WI38 (cell line): ENCODE data around the gene CFTR.

Experiments used
- H3K4me3 ChIP-seq: 2 replicates; pipeline ENCODE4 v1.5.1; 2011; ENCODE audit warnings: low read depth, mild to moderate bottlenecking, control low read depth, low read length
- TF ChIP-seq, protein P1 (sequence below): IDR thresholded peaks from 2 replicates; pipeline ENCODE4 v1.5.1; 2012; ENCODE audit warnings: low read depth, mild to moderate bottlenecking, control low read depth, low read length

Gene CFTR

DNA sequence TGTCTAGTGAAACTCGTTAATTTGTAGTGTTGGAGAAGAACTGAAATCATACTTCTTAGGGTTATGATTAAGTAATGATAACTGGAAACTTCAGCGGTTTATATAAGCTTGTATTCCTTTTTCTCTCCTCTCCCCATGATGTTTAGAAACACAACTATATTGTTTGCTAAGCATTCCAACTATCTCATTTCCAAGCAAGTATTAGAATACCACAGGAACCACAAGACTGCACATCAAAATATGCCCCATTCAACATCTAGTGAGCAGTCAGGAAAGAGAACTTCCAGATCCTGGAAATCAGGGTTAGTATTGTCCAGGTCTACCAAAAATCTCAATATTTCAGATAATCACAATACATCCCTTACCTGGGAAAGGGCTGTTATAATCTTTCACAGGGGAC, 187.6 kb downstream of the CFTR start:
- H3K4me3 ChIP-seq, result no peak overlapping the region
- TF ChIP-seq, protein P1, sequence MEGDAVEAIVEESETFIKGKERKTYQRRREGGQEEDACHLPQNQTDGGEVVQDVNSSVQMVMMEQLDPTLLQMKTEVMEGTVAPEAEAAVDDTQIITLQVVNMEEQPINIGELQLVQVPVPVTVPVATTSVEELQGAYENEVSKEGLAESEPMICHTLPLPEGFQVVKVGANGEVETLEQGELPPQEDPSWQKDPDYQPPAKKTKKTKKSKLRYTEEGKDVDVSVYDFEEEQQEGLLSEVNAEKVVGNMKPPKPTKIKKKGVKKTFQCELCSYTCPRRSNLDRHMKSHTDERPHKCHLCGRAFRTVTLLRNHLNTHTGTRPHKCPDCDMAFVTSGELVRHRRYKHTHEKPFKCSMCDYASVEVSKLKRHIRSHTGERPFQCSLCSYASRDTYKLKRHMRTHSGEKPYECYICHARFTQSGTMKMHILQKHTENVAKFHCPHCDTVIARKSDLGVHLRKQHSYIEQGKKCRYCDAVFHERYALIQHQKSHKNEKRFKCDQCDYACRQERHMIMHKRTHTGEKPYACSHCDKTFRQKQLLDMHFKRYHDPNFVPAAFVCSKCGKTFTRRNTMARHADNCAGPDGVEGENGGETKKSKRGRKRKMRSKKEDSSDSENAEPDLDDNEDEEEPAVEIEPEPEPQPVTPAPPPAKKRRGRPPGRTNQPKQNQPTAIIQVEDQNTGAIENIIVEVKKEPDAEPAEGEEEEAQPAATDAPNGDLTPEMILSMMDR, result no peak

DNA sequence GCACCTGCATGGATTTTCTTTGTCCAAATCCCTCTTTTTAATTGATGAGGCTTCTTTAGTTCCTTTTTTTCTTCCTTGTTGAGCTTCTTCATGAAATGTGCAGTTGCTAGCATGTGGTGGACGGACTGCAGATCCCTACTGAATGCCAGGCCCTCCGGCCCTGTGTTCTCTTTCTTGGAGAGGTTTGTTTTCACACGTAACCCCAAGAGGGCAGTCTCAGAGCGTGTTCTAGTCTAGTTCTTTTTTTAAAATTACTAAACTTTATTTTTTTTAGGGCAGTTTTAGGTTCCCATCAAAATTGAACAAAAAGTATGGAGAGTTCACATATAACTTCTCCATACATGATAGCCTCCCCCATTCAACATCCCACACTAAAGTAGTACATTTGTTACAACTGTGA, 190.0 kb downstream of the CFTR start:
- TF ChIP-seq, protein P1, result no peak
- no peak overlapping the region for H3K4me3 ChIP-seq

DNA sequence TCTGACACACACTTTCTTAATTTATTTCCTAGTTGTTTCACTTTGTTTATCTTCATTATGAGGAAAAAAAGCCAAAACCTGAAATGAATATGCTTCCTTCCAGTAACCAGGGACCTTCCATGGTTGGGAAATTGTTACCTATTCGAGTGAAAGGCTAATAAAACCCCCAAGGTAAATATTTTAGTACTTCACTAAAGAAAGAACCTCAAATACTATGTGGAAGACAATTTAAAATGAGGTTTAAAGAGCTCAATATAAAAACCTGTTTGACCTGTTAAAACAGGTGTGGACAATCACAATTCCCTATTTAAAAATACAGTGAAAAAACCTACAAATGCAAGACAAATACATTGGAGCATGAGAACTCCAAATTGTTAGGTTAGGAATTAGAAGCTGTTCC, 192.6 kb downstream of the CFTR start:
- TF ChIP-seq, protein P1, result no peak
- no peak overlapping the region for H3K4me3 ChIP-seq

DNA sequence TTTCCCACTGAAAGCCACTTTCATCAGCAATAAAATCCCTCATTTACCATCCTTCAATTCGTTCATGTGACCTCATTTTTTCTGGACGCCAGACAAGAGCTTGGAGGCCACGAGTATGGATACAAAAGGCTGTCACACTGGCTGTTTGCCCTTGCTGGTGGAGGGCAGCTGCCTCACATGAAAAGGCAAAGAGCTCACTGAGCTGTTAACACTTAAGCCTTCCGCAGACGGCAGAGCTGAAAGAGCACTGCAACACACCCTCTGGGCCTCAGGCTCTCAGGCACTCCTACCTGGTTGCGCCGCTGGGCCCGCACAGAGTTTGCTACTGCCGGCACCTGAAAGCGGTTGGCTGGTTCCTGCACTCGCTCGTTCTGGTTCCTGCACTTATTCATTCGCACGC, 193.5 kb downstream of the CFTR start:
- TF ChIP-seq, protein P1, result no peak
- no peak overlapping the region for H3K4me3 ChIP-seq

DNA sequence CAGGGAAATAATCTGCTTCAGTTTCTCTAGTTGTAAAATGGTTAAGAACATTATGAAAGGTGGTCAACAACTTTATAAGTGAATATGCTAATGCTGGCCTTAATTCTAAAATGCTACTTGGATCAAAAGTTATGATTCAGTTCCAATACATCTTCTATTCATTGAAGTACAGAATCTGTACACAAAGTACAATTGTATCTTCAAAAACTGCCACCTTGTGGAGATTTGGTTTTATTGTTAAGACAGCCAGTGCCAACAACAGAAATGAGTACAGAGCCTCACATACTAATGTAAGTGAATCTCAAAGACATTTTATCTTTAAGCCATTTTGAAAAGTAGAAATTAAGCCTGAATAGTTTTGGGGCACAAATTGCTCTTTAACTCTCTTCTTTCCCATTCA, 194.0 kb downstream of the CFTR start:
- TF ChIP-seq, protein P1, result no peak
- no peak overlapping the region for H3K4me3 ChIP-seq

DNA sequence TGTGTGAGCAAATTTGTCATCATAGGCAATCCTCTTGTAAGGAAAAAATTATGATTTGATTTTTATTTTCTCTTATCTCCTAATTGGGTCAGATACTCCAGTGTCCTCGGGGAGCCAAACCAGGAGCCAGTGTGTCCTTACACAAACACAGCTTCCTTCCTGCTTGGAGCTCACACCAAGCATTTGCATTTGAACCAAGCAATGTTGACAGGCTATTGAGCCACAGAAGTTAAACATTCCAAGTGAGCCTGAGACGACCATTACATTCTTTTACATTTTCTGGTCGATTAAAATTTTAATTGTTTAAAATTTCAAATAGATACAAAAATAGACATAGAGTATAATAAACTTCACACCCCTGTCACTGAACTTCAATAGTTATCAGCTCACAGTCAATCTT, 194.8 kb downstream of the CFTR start:
- TF ChIP-seq, protein P1, result no peak
- H3K4me3 ChIP-seq, result no peak overlapping the region

DNA sequence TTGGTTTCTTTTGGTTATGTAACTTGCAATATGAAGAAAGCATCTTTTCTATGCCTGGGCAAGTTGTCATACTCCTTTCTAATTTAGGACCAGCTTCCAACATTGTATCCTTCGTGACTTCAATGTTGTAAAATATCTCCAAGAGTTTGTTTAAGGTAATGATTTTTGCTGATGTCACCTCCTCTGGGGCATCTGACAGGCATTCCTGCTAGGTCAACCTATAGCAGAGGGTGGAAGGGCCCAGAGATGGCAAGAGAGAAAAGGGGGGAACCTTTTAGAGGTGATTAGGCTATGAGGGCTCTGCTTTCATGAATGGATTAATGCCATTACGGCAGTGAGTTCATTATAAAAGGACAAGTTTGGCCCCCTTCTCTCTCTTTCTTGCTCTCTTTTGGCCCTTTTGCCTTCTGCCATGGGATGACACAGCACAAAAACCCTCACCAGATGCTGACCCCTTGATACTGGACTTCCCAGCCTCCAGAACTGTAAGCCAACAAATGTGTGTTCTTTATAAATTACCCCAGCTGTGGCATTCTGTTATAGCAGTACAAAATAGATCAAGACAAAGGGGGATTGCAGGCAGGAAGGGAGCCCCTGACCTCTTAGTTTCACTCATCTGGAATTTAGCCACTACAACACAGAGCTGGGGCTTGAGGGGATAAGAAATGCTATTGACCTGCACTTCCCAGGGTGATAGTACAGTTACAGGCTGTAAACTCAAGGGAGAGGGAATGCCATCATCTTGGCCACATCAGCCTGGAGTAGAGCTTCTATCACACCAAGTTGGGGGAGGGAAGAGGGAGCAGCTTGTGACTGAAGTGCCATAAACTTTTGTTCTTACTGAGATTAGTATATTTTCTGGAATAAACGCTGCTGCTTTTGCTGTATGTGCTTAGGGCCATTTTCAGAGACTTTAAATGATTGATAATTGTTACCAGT, 195.9 kb downstream of the CFTR start:
- H3K4me3 ChIP-seq, result no peak overlapping the region
- TF ChIP-seq, protein P1, result no peak
